K562 (cell line): Measurements from ENCODE around the gene NIPAL3. TPM values are rescaled to one million over a fixed set of nuclear protein-coding genes. Genes with fewer than 3 reads are reported as not detected.
A peak's percentile ranks its signal among the peaks of the same experiment; 100 is the strongest.

Source experiments
- BHLHE40 ChIP-seq: IDR thresholded peaks from 2 replicates; pipeline ENCODE4 v1.6.1; 2011; ENCODE audit warnings: low read length, improper control_type of control experiment
- CBFA2T3 ChIP-seq: fragments of 450-650 bp; IDR thresholded peaks from 2 replicates; pipeline ENCODE4 v1.6.1; 2017
- CREB3L1 ChIP-seq: fragments of 450-650 bp; IDR thresholded peaks from 2 replicates; pipeline ENCODE4 v1.6.1; 2014; ENCODE audit warnings: low read depth, mild to moderate bottlenecking, moderate library complexity, borderline replicate concordance
- DNMT1 ChIP-seq: fragments of 450-650 bp; IDR thresholded peaks from 2 replicates; pipeline ENCODE4 v1.6.1; 2016; ENCODE audit warnings: antibody characterized with exemption, mild to moderate bottlenecking
- FOXK2 ChIP-seq, 2 experiments: fragments of 450-650 bp; IDR thresholded peaks in 1 of 2; conservative IDR thresholded peaks in 1 of 2; 2 replicates each; pipeline ENCODE4 v1.6.1; 2016; ENCODE audit warnings: low read depth in 2 of 2, mild to moderate bottlenecking in 1 of 2
- HDAC1 ChIP-seq, 2 experiments: fragments of 450-650 bp; IDR thresholded peaks; 2 replicates each; pipeline ENCODE4 v1.6.1; 2016 to 2017; ENCODE audit warnings: inconsistent platforms in 1 of 2, mild to moderate bottlenecking in 1 of 2, moderate library complexity in 1 of 2
- HDGF ChIP-seq: fragments of 450-650 bp; IDR thresholded peaks from 2 replicates; pipeline ENCODE4 v1.6.1; 2016
- KDM5B ChIP-seq: fragments of 200-600 bp; sonication (generic); IDR thresholded peaks from 2 replicates; pipeline ENCODE4 v1.6.1; 2012; ENCODE audit warnings: low read depth, mild to moderate bottlenecking, moderate library complexity, low read length, control low read depth, inconsistent platforms; ENCODE audit not compliant: insufficient replicate concordance
- KHSRP ChIP-seq: fragments of 450-650 bp; IDR thresholded peaks from 2 replicates; pipeline ENCODE4 v1.6.1; 2017
- MEF2D ChIP-seq: conservative IDR thresholded peaks from 2 replicates; pipeline ENCODE4 v1.6.1; 2016; ENCODE audit warnings: low read depth, missing genetic modification characterization, missing compliant biosample characterization
- MLX ChIP-seq, 2 experiments: fragments of 450-650 bp in 1 of 2; sonication (generic) in 1 of 2; formaldehyde crosslinking; conservative IDR thresholded peaks; 2 replicates each; pipeline versions ENCODE4 v1.4.0 to v1.8.1; 2020 to 2022; ENCODE audit warnings: mild to moderate bottlenecking in 1 of 2, missing genetic modification reagents in 1 of 2
- NCOA6 ChIP-seq: fragments of 450-650 bp; IDR thresholded peaks from 2 replicates; pipeline ENCODE4 v1.6.1; 2017; ENCODE audit warnings: mild to moderate bottlenecking
- RREB1 ChIP-seq: fragments of 250-450 bp; sonication (Bioruptor Pico); IDR thresholded peaks from 2 replicates; pipeline ENCODE4 v1.4.0; 2020
- RUNX1 ChIP-seq: sonication (generic); IDR thresholded peaks from 2 replicates; pipeline ENCODE4 v1.6.1; 2016; ENCODE audit warnings: antibody characterized with exemption, low read depth
- TEAD4 ChIP-seq, 2 experiments: sonication (generic) in 1 of 2; formaldehyde crosslinking in 1 of 2; IDR thresholded peaks; 2 replicates each; pipeline versions ENCODE4 v1.6.1 to v1.8.0; 2012 to 2022; ENCODE audit warnings: borderline replicate concordance in 1 of 2, inconsistent platforms in 1 of 2, low read length in 1 of 2, mild to moderate bottlenecking in 1 of 2, missing genetic modification reagents in 1 of 2
- ZNF324 ChIP-seq: fragments of 250-450 bp; sonication (Bioruptor Pico); IDR thresholded peaks from 2 replicates; pipeline ENCODE4 v1.4.0; 2020; ENCODE audit warnings: mild to moderate bottlenecking
- ZNF398 ChIP-seq: fragments of 250-450 bp; sonication (Bioruptor Pico); IDR thresholded peaks from 2 replicates; pipeline ENCODE4 v1.8.0; 2021; ENCODE audit warnings: moderate library complexity, mild to moderate bottlenecking, inconsistent platforms
- polyA plus RNA-seq, 8 experiments: library from polyadenylated mRNA; depleted of rRNA in 4 of 8; stranded (reverse) in 5 of 8; unstranded in 3 of 8; fragments of >200 nt; fragmentation: Nextera tagmentation in 2 of 8; fragmentation: Illumina TruSeq in 1 of 8; extraction: Ambion mirVana in 2 of 8; extraction: Trizol in 1 of 8; gene quantifications; 2 replicates each; pipeline versions ENCODE4 v1.2.1 to v1.2.3, GENCODE V29; 2011 to 2014; ENCODE audit warnings: inconsistent platforms in 1 of 8, missing spikeins in 1 of 8
- total RNA-seq, 7 experiments: library from RNA; depleted of rRNA in 6 of 7; stranded (reverse); fragments of >200 nt in 6 of 7; fragmentation: Illumina TruSeq in 2 of 7; extraction: Trizol in 2 of 7; gene quantifications; 2 replicates each; pipeline versions ENCODE4 v1.2.1 to v1.2.3, GENCODE V29; 2011 to 2021; ENCODE audit warnings: low replicate concordance in 1 of 7

NIPAL3 gene
- total and polyA plus RNA-seq, 9 of the 15 experiments (the other 6 are each of a cell fraction or from before 2014, with no cell fraction given): 10.5 to 26.3 (median 16.0) TPM

- TF ChIP-seq RUNX1 (0 out of 2 replicates have a peak, but pooled peaks have one; percentile 10), TEAD4 (IDR thresholded peaks at IDR 0.05; ENCODE audit: low read length) (peak; percentile 63), TEAD4 (CRISPR knock-in tag; IDR thresholded peaks at IDR 0.05; ENCODE audit: borderline replicate concordance) (no peak), FOXK2 (conservative IDR thresholded peaks at IDR 0.05 in 1 of 2, IDR thresholded peaks at IDR 0.05 in 1 of 2; ENCODE audit: low read depth in 2 of 2) (peak; percentile 24 to 40; a peak in 1 of 4 replicates), KDM5B (no peak), BHLHE40 (no peak; the same call in 1 of the 2 replicates), CBFA2T3 (peak; percentile 51; the same call in 1 of the 2 replicates), HDGF (peak; percentile 75), KHSRP (no peak), ZNF398 (CRISPR knock-in tag) (no peak), MEF2D (tag) (0 out of 2 replicates have a peak, but pooled peaks have one; percentile 5), CREB3L1 (no peak), NCOA6 (no peak), ZNF324 (CRISPR knock-in tag) (0 out of 2 replicates have a peak, but pooled peaks have one; percentile 9), HDAC1 (IDR thresholded peaks at IDR 0.05) (peak in 1 of 2 experiments; percentile 7; a peak in 1 of 4 replicates), RREB1 (CRISPR knock-in tag) (0 out of 2 replicates have a peak, but pooled peaks have one; percentile 70), MLX (CRISPR knock-in tag; conservative IDR thresholded peaks at IDR 0.05) (0 out of 4 replicates have a peak, but pooled peaks of 1 of the 2 experiments have one; percentile 47), DNMT1 (no peak)
Observed at GRCh38 chr1:24416666-24417391, 1.2 kb downstream of the NIPAL3 start (continued).
